Middle frontal gyrus (tissue), 1 donor: Measurements from ENCODE around the gene SPINK8.
"Not testable (repeated sequence)": the region's sequence is repeated elsewhere in the genome, so short reads cannot be mapped to it uniquely, and the experiment has no call there.

Experiments used
- DNase-seq: peaks from one replicate; pipeline ENCODE4 v3.0.0-alpha.2; 2015; ENCODE audit warnings: low spot score; ENCODE audit errors: extremely low spot score

SPINK8 gene

GRCh38 chr3:48280881-48281280 is 52.6 kb downstream of the SPINK8 start:
- DNase-seq, result no peak

GRCh38 chr3:48278884-48279559 is 54.4 kb downstream of the SPINK8 start:
- no peak for DNase-seq

GRCh38 chr3:48276911-48277641 is 56.4 kb downstream of the SPINK8 start:
- no peak for DNase-seq

- no peak for DNase-seq
These were observed 58.0 kb downstream of the SPINK8 start for GRCh38 chr3:48275287-48276027.

- no peak for DNase-seq
These were observed 59.0 kb downstream of the SPINK8 start for GRCh38 chr3:48274452-48274851.

GRCh38 chr3:48273594-48274211 is 59.8 kb downstream of the SPINK8 start:
- DNase-seq, result no peak

GRCh38 chr3:48271763-48272498 is 61.5 kb downstream of the SPINK8 start:
- DNase-seq, result no peak

- DNase-seq, result not testable (repeated sequence)
These were observed 62.2 kb downstream of the SPINK8 start for GRCh38 chr3:48271223-48271622.

GRCh38 chr3:48270306-48270705 is 63.2 kb downstream of the SPINK8 start:
- DNase-seq, result no peak

GRCh38 chr3:48269592-48269991 is 63.9 kb downstream of the SPINK8 start:
- DNase-seq, result no peak

- peak; percentile 42 for DNase-seq
These were observed 64.4 kb downstream of the SPINK8 start for GRCh38 chr3:48268936-48269561.

- no peak for DNase-seq
These were observed 65.0 kb downstream of the SPINK8 start for GRCh38 chr3:48268381-48268935.

GRCh38 chr3:48267782-48268181 is 65.7 kb downstream of the SPINK8 start:
- no peak for DNase-seq

- no peak for DNase-seq
These were observed 74.9 kb downstream of the SPINK8 start for GRCh38 chr3:48258530-48258929.
